ELF-1 (cell line): Measurements from ENCODE around the gene SFXN3.

Experiments
- DNase-seq: peaks from one replicate; pipeline ENCODE4 v3.0.0-alpha.2; 2016; ENCODE audit warnings: low read depth, low spot score

The SFXN3 gene

GRCh38 chr10:101035916-101036702 is 5.1 kb downstream of the SFXN3 start:
- no peak for DNase-seq

- no peak for DNase-seq
Observed at GRCh38 chr10:101036726-101037125, 5.7 kb downstream of the SFXN3 start.

GRCh38 chr10:101038484-101038883 is 7.5 kb downstream of the SFXN3 start:
- no peak for DNase-seq

- DNase-seq: no peak
Observed at GRCh38 chr10:101040061-101040460, 9.0 kb downstream of the SFXN3 start.

- no peak for DNase-seq
Observed at GRCh38 chr10:101040851-101041250, 9.8 kb downstream of the SFXN3 start.

GRCh38 chr10:101041252-101041761 is 10.3 kb downstream of the SFXN3 start:
- DNase-seq: peak; percentile 85

GRCh38 chr10:101042118-101042517 is 11.1 kb downstream of the SFXN3 start:
- DNase-seq: no peak

- DNase-seq: peak; percentile 99
Observed at GRCh38 chr10:101042667-101043362, 11.8 kb downstream of the SFXN3 start.

- DNase-seq: no peak
Observed at GRCh38 chr10:101043363-101043707, 12.3 kb downstream of the SFXN3 start.

GRCh38 chr10:101044117-101044516 is 13.1 kb downstream of the SFXN3 start:
- no peak for DNase-seq

GRCh38 chr10:101046332-101047238 is 15.6 kb downstream of the SFXN3 start:
- DNase-seq: peak; percentile 52

- DNase-seq: no peak
Observed at GRCh38 chr10:101047268-101047667, 16.2 kb downstream of the SFXN3 start.

GRCh38 chr10:101047961-101048892 is 17.2 kb downstream of the SFXN3 start:
- DNase-seq: peak; percentile 75

- DNase-seq: peak; percentile 86
Observed at GRCh38 chr10:101050208-101051069, 19.4 kb downstream of the SFXN3 start.

GRCh38 chr10:101052285-101052684 is 21.3 kb downstream of the SFXN3 start:
- DNase-seq: no peak

GRCh38 chr10:101053516-101053915 is 22.5 kb downstream of the SFXN3 start:
- no peak for DNase-seq

- no peak for DNase-seq
Observed at GRCh38 chr10:101054351-101054750, 23.3 kb downstream of the SFXN3 start.

GRCh38 chr10:101054876-101055275 is 23.8 kb downstream of the SFXN3 start:
- DNase-seq: no peak

GRCh38 chr10:101055411-101055810 is 24.4 kb downstream of the SFXN3 start:
- DNase-seq: no peak
